Fibroblast of lung (primary cell): Measurements from ENCODE around the gene COPRS. TPM values are rescaled to one million over a fixed set of nuclear protein-coding genes. Genes with fewer than 3 reads are reported as not detected.
A peak's percentile ranks its signal among the peaks of the same experiment; 100 is the strongest.

Experiments
- DNase-seq, 2 donors: peaks; one replicate each; pipeline versions ENCODE4 v3.0.0 to v3.0.0-alpha.2; 2010; ENCODE audit warnings: low read depth in 2 of 2
- H2AFZ ChIP-seq: 2 replicates; pipeline ENCODE4 v1.5.1; 2012; ENCODE audit warnings: low read length, control low read depth, inconsistent platforms
- H3K27ac ChIP-seq: 2 replicates; pipeline ENCODE4 v1.5.1; 2011; ENCODE audit warnings: low read length, control low read depth; ENCODE audit not compliant: insufficient read depth
- H3K27me3 ChIP-seq: 2 replicates; pipeline ENCODE4 v1.5.1; 2011; ENCODE audit warnings: mild to moderate bottlenecking, low read length; ENCODE audit not compliant: control insufficient read depth, insufficient read depth
- H3K36me3 ChIP-seq: 2 replicates; pipeline ENCODE4 v1.5.1; 2011; ENCODE audit warnings: low read length; ENCODE audit not compliant: control insufficient read depth, insufficient read depth
- H3K4me1 ChIP-seq: 2 replicates; pipeline ENCODE4 v1.5.1; 2011; ENCODE audit warnings: low read length; ENCODE audit not compliant: control insufficient read depth, insufficient read depth; ENCODE audit errors: extremely low read depth
- H3K4me2 ChIP-seq: 2 replicates; pipeline ENCODE4 v1.5.1; 2011; ENCODE audit warnings: low read length, control low read depth; ENCODE audit not compliant: insufficient read depth; ENCODE audit errors: extremely low read depth
- H3K4me3 ChIP-seq, 4 experiments: fragments of 200-600 bp in 1 of 4; sonication (generic) in 1 of 4; replicated peaks in 1 of 4; 2 replicates each; pipeline ENCODE4 v1.5.1; 2011 to 2016; ENCODE audit warnings: low read length in 4 of 4, low read depth in 3 of 4, mild to moderate bottlenecking in 3 of 4, control low read depth in 2 of 4, inconsistent platforms in 1 of 4, mixed read lengths in 1 of 4; ENCODE audit not compliant: insufficient read depth in 1 of 4; ENCODE audit errors: control extremely low read depth in 1 of 4
- H3K79me2 ChIP-seq: 2 replicates; pipeline ENCODE4 v1.5.1; 2012; ENCODE audit warnings: mild to moderate bottlenecking, low read length, inconsistent platforms; ENCODE audit not compliant: control insufficient read depth, insufficient read depth
- H3K9ac ChIP-seq: 2 replicates; pipeline ENCODE4 v1.5.1; 2011; ENCODE audit warnings: mild to moderate bottlenecking, low read length, control low read depth; ENCODE audit not compliant: insufficient read depth
- H3K9me3 ChIP-seq: 2 replicates; pipeline ENCODE4 v1.5.1; 2012; ENCODE audit warnings: low read depth, low read length; ENCODE audit not compliant: control insufficient read depth, insufficient read depth
- H4K20me1 ChIP-seq: 2 replicates; pipeline ENCODE4 v1.5.1; 2011; ENCODE audit warnings: low read length; ENCODE audit not compliant: control insufficient read depth, insufficient read depth; ENCODE audit errors: extremely low read depth
- EZH2 ChIP-seq: IDR thresholded peaks from 2 replicates; pipeline ENCODE4 v1.5.1; 2012; ENCODE audit warnings: low read length, control low read depth, mild to moderate bottlenecking; ENCODE audit errors: missing control alignments
- polyA minus RNA-seq: library from RNA; depleted of rRNA, polyadenylated mRNA; stranded (reverse); fragments of >200 nt; gene quantifications from 2 replicates; pipeline ENCODE4 v1.2.3, GENCODE V29; 2011; ENCODE audit warnings: low replicate concordance
- polyA plus RNA-seq, 2 donors: library from polyadenylated mRNA; depleted of rRNA in 1 of 2; stranded (reverse) in 1 of 2; unstranded in 1 of 2; fragments of >200 nt; gene quantifications; 2 replicates each; pipeline ENCODE4 v1.2.1, GENCODE V29; 2011 to 2012; ENCODE audit warnings: missing spikeins in 1 of 2
- total RNA-seq: library from RNA; depleted of rRNA; stranded (reverse); fragments of >200 nt; gene quantifications from 2 replicates; pipeline ENCODE4 v1.2.1, GENCODE V29; 2014
- TF ChIP-seq, protein P1 (sequence below), 2 donors: IDR thresholded peaks in 1 of 2; conservative IDR thresholded peaks in 1 of 2; 1 replicate in 1 of 2; 2 replicates in 1 of 2; pipeline ENCODE4 v1.5.1; 2011 to 2012; ENCODE audit warnings: low read length in 2 of 2, control low read depth in 1 of 2, inconsistent platforms in 1 of 2, low read depth in 1 of 2, mild to moderate bottlenecking in 1 of 2

Gene COPRS, protein sequence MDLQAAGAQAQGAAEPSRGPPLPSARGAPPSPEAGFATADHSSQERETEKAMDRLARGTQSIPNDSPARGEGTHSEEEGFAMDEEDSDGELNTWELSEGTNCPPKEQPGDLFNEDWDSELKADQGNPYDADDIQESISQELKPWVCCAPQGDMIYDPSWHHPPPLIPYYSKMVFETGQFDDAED
- total RNA-seq, result 96.3 and 97.9 TPM in 2 replicates
- polyA plus RNA-seq, result 98.7 and 108 TPM in 2 replicates
- polyA plus RNA-seq (2012), result 105 and 128 TPM in 2 replicates
- 16.2 and 17.9 TPM in 2 replicates for polyA minus RNA-seq

- Histone ChIP-seq H2AFZ (peak within 1 kb of the TSS; percentile 52), H3K4me3 (peak within 1 kb of the TSS; percentile 84 to 92 (median 86)), H3K9me3 (no peaks in the 10 kb centered on the region), H3K4me2 (peak within 1 kb of the TSS; percentile 99), H3K4me1 (peaks cover 11% of the 10 kb centered on the region), H3K36me3 (peaks cover 2% of the 10 kb centered on the region), H3K79me2 (peaks cover 22% of the 10 kb centered on the region), H4K20me1 (no peaks in the 10 kb centered on the region), H3K27me3 (no peaks in the 10 kb centered on the region), H3K27ac (peak within 1 kb of the TSS; percentile 75), H3K9ac (peak within 1 kb of the TSS; percentile 83)
- DNase-seq, result peak; percentile 81 to 87
- no peak for TF ChIP-seq EZH2
- TF ChIP-seq, protein P1, sequence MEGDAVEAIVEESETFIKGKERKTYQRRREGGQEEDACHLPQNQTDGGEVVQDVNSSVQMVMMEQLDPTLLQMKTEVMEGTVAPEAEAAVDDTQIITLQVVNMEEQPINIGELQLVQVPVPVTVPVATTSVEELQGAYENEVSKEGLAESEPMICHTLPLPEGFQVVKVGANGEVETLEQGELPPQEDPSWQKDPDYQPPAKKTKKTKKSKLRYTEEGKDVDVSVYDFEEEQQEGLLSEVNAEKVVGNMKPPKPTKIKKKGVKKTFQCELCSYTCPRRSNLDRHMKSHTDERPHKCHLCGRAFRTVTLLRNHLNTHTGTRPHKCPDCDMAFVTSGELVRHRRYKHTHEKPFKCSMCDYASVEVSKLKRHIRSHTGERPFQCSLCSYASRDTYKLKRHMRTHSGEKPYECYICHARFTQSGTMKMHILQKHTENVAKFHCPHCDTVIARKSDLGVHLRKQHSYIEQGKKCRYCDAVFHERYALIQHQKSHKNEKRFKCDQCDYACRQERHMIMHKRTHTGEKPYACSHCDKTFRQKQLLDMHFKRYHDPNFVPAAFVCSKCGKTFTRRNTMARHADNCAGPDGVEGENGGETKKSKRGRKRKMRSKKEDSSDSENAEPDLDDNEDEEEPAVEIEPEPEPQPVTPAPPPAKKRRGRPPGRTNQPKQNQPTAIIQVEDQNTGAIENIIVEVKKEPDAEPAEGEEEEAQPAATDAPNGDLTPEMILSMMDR (conservative IDR thresholded peaks at IDR 0.05 in 1 of 2, IDR thresholded peaks at IDR 0.05 in 1 of 2; ENCODE audit: low read depth in 1 of 2, low read length in 2 of 2), result no peak
These were observed at the start of gene COPRS for GRCh38 chr17:31858642-31859486. COPRS (minus strand) TSS chr17:31859244; CDS start chr17:31859199, 45 bp downstream.

- Histone ChIP-seq H3K36me3 (no peaks in the 10 kb centered on the region), H4K20me1 (no peaks in the 10 kb centered on the region), H3K79me2 (no peaks in the 10 kb centered on the region), H3K9ac (no peak overlapping the region), H3K4me3 (no peak overlapping the region), H3K27me3 (no peaks in the 10 kb centered on the region), H3K9me3 (no peaks in the 10 kb centered on the region), H2AFZ (no peak overlapping the region), H3K4me2 (no peak overlapping the region), H3K4me1 (no peaks in the 10 kb centered on the region), H3K27ac (no peak overlapping the region)
- DNase-seq, result no peak
- no peak for TF ChIP-seq EZH2
- TF ChIP-seq, protein P1 (conservative IDR thresholded peaks at IDR 0.05 in 1 of 2, IDR thresholded peaks at IDR 0.05 in 1 of 2; ENCODE audit: low read depth in 1 of 2, low read length in 2 of 2), result no peak
These were observed 49.3 kb upstream of the COPRS start for GRCh38 chr17:31908386-31908785.

DNA sequence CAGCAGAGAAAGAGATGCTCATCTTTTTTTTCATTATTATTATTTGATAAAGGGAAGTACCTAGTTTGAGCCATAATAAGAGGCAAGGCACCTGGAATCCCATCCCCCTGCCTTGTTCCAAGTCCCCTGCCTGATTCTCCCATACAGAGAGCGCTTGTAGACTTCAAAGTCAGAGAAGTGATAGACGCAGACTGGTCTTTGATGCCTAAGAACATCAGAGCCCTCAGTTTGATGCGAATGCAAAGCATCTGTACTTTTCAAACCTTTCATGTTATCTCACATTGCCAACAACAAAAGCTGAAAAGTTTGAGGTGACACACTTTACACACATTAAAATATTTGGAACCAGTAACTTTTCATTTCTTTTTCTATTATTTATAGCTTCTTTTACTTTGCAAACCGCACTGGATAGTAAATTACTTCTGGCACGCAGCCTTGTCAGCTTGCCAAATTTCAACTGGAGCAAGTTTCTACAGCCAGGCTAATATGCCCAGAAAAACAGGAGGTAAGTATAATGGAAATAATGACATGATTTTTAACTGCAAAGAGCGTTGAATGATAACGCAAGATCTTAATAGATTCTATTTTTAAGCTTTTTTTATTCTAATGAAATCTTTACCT is 48.4 kb upstream of the COPRS start:
- Histone ChIP-seq H3K4me2 (peak overlapping the region; percentile 34), H3K27me3 (no peaks in the 10 kb centered on the region), H3K79me2 (no peaks in the 10 kb centered on the region), H3K9ac (no peak overlapping the region), H3K36me3 (no peaks in the 10 kb centered on the region), H3K4me3 (peak overlapping the region in 1 of 4 experiments; percentile 11), H3K9me3 (no peaks in the 10 kb centered on the region), H3K27ac (no peak overlapping the region), H2AFZ (no peak overlapping the region), H4K20me1 (no peaks in the 10 kb centered on the region), H3K4me1 (no peaks in the 10 kb centered on the region)
- DNase-seq, result peak; percentile 77 to 81
- TF ChIP-seq EZH2, result no peak
- TF ChIP-seq, protein P1 (conservative IDR thresholded peaks at IDR 0.05 in 1 of 2, IDR thresholded peaks at IDR 0.05 in 1 of 2; ENCODE audit: low read depth in 1 of 2, low read length in 2 of 2), result no peak
